ENCODE data around the gene THEM4. TPM values are rescaled to one million over a fixed set of nuclear protein-coding genes. Genes with fewer than 3 reads are reported as not detected.

The THEM4 gene
- total RNA-seq, 2 donors from 2014 or later, result 20.4 to 27.4 TPM

DNA sequence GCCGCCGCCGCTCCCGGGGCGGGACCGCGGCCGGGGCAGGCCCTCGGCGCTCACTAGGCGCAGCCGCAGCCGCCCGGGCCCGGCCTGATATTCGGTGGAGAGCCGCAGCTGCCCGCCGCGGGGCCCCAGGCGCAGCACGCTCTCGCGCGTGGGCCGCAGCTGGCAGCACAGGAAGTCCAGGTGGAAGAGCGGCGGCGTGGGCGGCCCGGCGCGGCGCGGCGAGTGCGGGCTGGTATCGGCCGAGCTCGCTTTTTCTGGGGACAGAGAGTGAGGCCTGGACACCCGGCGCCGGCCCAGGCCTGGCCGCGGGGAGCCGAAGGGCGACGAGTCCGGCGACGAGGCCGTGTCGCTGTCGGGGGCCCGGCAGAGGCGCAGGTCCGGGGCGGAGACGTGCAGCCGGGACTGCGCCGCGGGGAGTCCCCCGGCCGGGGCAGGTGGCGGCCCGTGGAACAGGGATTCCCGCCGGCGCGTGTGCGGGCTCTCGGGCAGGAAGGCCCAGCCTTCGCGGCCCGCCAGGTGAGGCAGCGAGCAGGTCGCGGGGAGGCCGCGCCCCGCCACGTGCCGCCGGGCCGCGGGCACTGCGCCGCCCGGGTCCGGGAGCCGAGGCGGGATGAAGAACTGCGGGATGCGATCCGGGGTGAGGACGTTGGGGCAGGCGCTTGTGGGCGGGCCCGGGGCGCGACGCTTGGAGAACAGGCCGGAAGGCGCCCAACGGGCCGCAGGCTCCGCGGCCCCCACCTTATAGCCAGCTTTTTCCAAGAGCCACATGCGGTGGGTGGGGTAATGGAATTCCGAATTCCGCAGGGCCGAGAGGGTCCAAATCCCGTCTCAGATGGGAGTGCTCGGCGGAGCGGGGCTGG, 70.9 kb downstream of the THEM4 start:
- Mint-ChIP-seq H3K9me3 (no peaks in the 10 kb centered on the region), H3K36me3 (peaks cover 22 to 34% of the 10 kb centered on the region in 2 donors), H3K27ac (peak overlapping the region; percentile 84 to 85)
- ATAC-seq (peak; percentile 21 to 35), DNase-seq (ENCODE audit: low spot score in 2 of 2) (peak in 1 of 2 donors; percentile 76)

- peaks cover 22 to 34% of the 10 kb centered on the region in 2 donors for H3K36me3 Mint-ChIP-seq
- no peak for ATAC-seq
- DNase-seq (ENCODE audit: low spot score in 2 of 2), result no peak
- no peaks in the 10 kb centered on the region for H3K9me3 Mint-ChIP-seq
- peak overlapping the region; percentile 85 to 89 for H3K27ac Mint-ChIP-seq
Observed at GRCh38 chr1:151837884-151838221, 71.5 kb downstream of the THEM4 start.

DNA sequence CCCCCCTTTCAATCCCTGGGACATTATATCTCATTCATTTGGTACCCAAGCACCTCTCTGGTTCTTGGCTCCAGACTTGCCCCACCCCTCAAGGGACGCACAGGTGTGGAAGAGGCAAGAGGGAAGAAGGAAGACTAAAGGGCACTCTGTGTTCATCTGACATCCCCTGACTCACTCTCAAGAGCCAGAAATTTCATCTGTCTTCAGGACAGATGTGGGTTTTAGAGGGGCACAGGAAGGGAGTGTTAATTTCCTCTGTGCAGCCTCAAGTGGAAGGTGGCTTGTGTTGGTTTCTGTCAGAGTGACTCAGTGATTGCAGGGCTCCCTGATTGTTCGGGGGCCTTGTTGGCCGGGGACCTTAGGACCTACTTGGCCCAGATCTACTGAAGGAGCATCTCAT, 72.1 kb downstream of the THEM4 start:
- Mint-ChIP-seq H3K36me3 (peaks cover 22 to 34% of the 10 kb centered on the region in 2 donors), H3K27ac (peak overlapping the region; percentile 85 to 89), H3K9me3 (no peaks in the 10 kb centered on the region)
- peak; percentile 56 to 60 for ATAC-seq
- no peak for DNase-seq (ENCODE audit: low spot score in 2 of 2)

- no peaks in the 10 kb centered on the region for H3K9me3 Mint-ChIP-seq
Observed at GRCh38 chr1:151835596-151835995, 73.7 kb downstream of the THEM4 start.

GRCh38 chr1:151834239-151834638, 75.1 kb downstream of the THEM4 start:
- Mint-ChIP-seq H3K27ac (no peak overlapping the region), H3K9me3 (no peaks in the 10 kb centered on the region), H3K36me3 (peaks cover 4 to 6% of the 10 kb centered on the region in 2 donors)
- ATAC-seq (peak in 1 of 2 donors; percentile 11), DNase-seq (ENCODE audit: low spot score in 2 of 2) (no peak)

More at GRCh38 chr1:151835596-151835995, 73.7 kb downstream of the THEM4 start:
- Mint-ChIP-seq H3K36me3 (peaks cover 16 to 19% of the 10 kb centered on the region in 2 donors), H3K27ac (no peak overlapping the region)
- DNase-seq (ENCODE audit: low spot score in 2 of 2), result no peak
- ATAC-seq, result no peak

DNA sequence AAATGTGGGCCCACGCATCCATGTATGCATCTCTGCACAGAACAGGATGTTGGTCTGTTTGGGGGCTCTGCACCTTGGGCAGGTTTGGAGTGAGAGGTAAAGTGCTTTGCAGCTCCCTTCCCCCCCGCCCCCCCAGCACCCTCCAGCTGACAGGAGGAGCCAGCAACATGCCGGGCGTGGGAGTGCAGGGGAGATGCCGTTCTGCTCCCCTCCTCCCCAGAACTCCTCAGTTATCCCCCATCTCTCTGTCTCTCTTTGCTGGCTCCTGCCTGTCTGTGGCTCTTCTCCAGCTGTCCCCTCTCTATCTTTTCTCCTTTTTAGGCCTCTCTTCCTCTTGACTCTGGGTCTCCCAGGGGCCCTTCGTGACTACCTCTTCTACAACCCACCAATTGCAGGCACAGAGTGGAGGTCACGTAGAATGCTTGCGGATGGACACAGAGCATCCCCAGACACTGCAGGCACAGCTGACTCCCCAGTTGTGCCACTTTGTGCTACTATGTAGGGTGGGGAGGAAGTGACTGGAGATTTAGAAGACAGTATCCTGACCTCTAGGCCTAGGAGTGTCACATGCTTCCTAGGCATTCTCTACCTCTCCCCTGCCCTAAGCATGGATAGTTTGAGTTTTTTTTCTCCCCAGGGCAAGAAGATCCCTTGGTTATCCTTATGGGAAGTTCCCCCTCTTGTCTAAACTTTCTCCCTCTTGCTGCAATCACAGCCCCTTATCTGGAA, 76.0 kb downstream of the THEM4 start:
- DNase-seq (ENCODE audit: low spot score in 2 of 2), result no peak

GRCh38 chr1:151832318-151832980, 76.9 kb downstream of the THEM4 start:
- ATAC-seq (no peak), DNase-seq (ENCODE audit: low spot score in 2 of 2) (no peak)
- Mint-ChIP-seq H3K9me3 (no peaks in the 10 kb centered on the region), H3K36me3 (peaks cover 2% of the 10 kb centered on the region in 2 donors), H3K27ac (peak overlapping the region in 1 of 2 donors; percentile 54)

More for the DNA sequence above, 76.0 kb downstream of the THEM4 start:
- Mint-ChIP-seq H3K27ac (no peak overlapping the region), H3K36me3 (peaks cover 4 to 6% of the 10 kb centered on the region in 2 donors), H3K9me3 (no peaks in the 10 kb centered on the region)
- no peak for ATAC-seq

DNA sequence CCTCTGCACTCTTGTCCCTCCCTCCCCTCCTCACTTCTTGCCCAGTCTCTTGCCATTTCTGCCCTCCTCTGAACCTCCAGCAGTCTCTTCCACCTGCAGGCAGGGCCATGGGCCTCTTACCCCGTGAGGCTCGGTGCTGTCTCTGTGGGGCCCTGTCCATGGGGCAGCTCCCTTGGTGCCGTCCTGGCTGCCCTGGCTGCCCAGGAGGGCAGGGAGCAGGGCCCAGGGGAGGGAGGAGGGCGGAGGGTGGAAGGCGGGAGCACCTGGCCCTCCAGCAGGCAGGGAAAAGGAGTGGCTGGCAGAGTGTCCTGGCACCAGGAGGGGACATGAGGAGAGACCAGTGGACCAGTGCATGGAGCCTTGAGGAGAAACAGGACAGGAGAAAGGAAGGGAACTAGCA, 77.7 kb downstream of the THEM4 start, which contains the start of gene RORC:
RORC (minus strand) TSS at position 198 of the 400 bp plus-strand sequence; CDS start at position 160, 38 bp downstream.
- ATAC-seq, result no peak
- Mint-ChIP-seq H3K9me3 (no peaks in the 10 kb centered on the region), H3K27ac (peak within 1 kb of the TSS; percentile 54 to 58), H3K36me3 (no peaks in the 10 kb centered on the region)
- DNase-seq (ENCODE audit: low spot score in 2 of 2), result no peak

DNA sequence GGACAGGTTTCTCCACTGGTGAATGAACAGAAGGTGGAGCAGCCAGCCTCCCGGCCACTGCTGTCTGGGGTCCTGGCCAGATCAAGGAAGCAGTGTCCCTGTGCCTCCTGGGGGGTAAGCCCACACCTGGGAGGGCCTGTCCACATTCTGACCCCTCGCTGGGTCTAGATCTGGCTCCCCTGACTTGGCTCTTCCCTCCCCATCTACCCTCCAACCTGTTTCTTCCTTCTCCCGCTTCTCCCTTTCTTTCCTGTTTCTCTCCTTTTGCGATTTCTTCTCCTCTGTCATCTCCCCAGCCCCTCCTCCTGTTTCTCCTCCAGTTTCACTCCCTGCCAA, 78.1 kb downstream of the THEM4 start:
- DNase-seq (ENCODE audit: low spot score in 2 of 2) (no peak), ATAC-seq (no peak)
- H3K27ac Mint-ChIP-seq, result peak overlapping the region in 1 of 2 donors; percentile 58
- no peaks in the 10 kb centered on the region for H3K9me3 Mint-ChIP-seq
- no peaks in the 10 kb centered on the region for H3K36me3 Mint-ChIP-seq

GRCh38 chr1:151830055-151830454, 79.3 kb downstream of the THEM4 start:
- DNase-seq (ENCODE audit: low spot score in 2 of 2) (no peak), ATAC-seq (no peak)
- Mint-ChIP-seq H3K27ac (peak overlapping the region; percentile 70 to 89), H3K9me3 (no peaks in the 10 kb centered on the region), H3K36me3 (no peaks in the 10 kb centered on the region)

GRCh38 chr1:151829352-151830046, 79.8 kb downstream of the THEM4 start:
- H3K36me3 Mint-ChIP-seq, result no peaks in the 10 kb centered on the region
- no peaks in the 10 kb centered on the region for H3K9me3 Mint-ChIP-seq
- peak overlapping the region; percentile 70 to 89 for H3K27ac Mint-ChIP-seq
- DNase-seq (ENCODE audit: low spot score in 2 of 2), result no peak
- peak; percentile 15 to 30 for ATAC-seq

- ATAC-seq, result peak in 1 of 2 donors; percentile 9
Observed at GRCh38 chr1:151828921-151829320, 80.4 kb downstream of the THEM4 start.

DNA sequence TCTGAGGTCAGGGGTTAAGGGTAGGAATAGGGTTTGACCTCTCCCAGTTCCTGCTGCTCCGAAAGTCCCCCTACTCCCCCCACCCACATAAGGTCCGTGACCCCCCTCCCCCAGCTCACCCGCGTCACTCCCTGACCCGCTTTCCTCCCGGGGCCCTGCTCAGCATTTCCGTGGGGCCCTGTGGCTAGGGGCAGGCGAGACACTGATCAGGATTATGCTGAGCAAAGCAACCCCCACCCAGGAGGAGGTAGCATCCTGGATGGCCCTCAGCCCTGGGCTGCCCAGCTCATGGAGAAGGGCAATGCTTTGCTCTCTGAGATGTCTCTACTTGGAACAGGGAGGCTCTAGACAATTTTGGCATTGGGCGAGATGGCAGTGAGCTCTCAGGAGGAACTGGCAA, 81.5 kb downstream of the THEM4 start:
- Mint-ChIP-seq H3K27ac (peak overlapping the region; percentile 65 to 70), H3K9me3 (no peaks in the 10 kb centered on the region), H3K36me3 (no peaks in the 10 kb centered on the region)
- ATAC-seq (no peak), DNase-seq (ENCODE audit: low spot score in 2 of 2) (no peak)

More at GRCh38 chr1:151828921-151829320, 80.4 kb downstream of the THEM4 start:
- Mint-ChIP-seq H3K9me3 (no peaks in the 10 kb centered on the region), H3K27ac (peak overlapping the region; percentile 16 to 70), H3K36me3 (no peaks in the 10 kb centered on the region)
- no peak for DNase-seq (ENCODE audit: low spot score in 2 of 2)

- DNase-seq (ENCODE audit: low spot score in 2 of 2) (no peak), ATAC-seq (peak in 1 of 2 donors; percentile 5)
- no peaks in the 10 kb centered on the region for H3K9me3 Mint-ChIP-seq
- H3K36me3 Mint-ChIP-seq, result no peaks in the 10 kb centered on the region
- H3K27ac Mint-ChIP-seq, result peak overlapping the region in 1 of 2 donors; percentile 58
Observed at GRCh38 chr1:151825751-151826660, 83.3 kb downstream of the THEM4 start.

DNA sequence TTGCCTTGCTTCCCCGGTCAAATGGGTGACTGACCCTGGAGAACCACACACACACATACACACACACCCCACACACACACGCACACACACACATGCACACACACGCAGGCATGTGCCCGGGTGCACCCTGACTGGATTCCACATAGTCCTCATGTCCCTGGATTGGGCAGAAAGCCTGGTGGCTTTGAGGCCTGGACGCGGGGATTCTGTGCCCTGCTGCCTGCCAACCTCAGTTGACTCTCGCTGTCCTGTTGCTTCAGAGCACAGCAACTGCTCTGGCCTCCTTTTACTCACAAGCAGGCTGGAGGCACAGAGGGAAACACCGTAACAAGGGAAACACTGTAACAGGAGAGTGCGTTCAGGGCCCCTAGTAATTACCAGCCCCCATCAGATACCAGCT, 84.1 kb downstream of the THEM4 start:
- H3K27ac Mint-ChIP-seq, result peak overlapping the region in 1 of 2 donors; percentile 58
- H3K9me3 Mint-ChIP-seq, result no peaks in the 10 kb centered on the region
- H3K36me3 Mint-ChIP-seq, result no peaks in the 10 kb centered on the region
- DNase-seq (ENCODE audit: low spot score in 2 of 2), result no peak
- no peak for ATAC-seq

Measured in activated naive CD4-positive, alpha-beta T cell treated with anti-CD3 and anti-CD28 coated beads, Interleukin-2, amount 50 U/mL, for 72 hours (primary cell).